Skin epidermis (tissue), 12 donors: ENCODE data around the gene MANEAL.

Source experiments
- H3K27ac ChIP-seq, 21 experiments: fragments of 200-600 bp; sonication (generic) in 11 of 21; one replicate each; pipeline ENCODE4 v1.5.0; 2020; ENCODE audit warnings: mild to moderate bottlenecking in 3 of 21, inconsistent platforms in 2 of 21, moderate library complexity in 2 of 21
- H3K4me3 ChIP-seq, 7 experiments: fragments of 200-600 bp; sonication (generic) in 2 of 7; one replicate each; pipeline ENCODE4 v1.5.0; 2020; ENCODE audit warnings: inconsistent platforms in 2 of 7, mild to moderate bottlenecking in 2 of 7, moderate library complexity in 1 of 7

Gene MANEAL

DNA sequence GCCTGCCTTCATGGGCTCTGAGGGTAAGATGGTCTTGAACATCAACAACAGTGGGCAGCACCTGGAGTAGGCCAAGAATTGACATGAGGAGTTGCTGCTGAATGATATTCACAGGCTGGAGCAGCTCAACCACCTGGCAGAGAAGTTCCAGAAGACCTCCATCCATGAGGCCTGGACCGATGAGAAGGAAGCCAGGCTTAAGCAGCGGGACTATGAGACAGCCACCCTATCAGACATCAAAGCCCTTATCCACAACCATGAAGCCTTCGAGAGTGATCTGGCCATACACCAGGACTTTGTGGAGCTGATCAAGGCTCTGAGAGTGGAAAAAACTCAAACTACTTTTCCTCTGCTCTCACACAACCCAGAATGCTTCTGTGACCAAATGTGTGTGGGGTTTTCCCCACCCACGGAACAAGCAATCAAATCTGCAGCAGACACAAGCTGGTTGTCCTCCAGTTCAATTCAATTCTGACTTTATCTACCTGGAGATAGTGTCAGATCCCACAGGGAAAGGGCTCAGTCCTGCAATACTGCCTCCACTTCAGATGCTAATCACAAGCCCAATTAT, 16.6 kb upstream of the MANEAL start:
- Histone ChIP-seq H3K27ac (no peak overlapping the region), H3K4me3 (no peak overlapping the region)

DNA sequence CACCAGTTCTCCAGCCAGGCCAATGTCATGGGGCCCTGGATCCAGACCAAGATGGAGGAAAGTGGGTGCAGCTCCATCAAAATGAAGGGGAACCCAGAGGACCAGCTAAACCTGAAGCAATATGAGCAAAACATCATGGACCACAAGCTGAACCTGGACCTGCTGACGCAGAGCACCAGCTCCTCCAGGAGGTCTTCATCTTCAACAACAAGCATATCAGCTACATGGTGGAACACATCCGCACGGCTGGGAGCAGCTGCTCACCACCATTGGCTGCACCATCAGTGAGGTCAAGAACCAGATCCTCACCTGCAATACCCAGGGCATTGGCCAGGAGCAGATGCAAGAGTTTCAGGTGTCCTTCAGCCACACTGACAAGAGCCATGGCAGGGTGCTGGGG, 15.0 kb upstream of the MANEAL start:
- Histone ChIP-seq H3K4me3 (no peak overlapping the region), H3K27ac (no peak overlapping the region)

DNA sequence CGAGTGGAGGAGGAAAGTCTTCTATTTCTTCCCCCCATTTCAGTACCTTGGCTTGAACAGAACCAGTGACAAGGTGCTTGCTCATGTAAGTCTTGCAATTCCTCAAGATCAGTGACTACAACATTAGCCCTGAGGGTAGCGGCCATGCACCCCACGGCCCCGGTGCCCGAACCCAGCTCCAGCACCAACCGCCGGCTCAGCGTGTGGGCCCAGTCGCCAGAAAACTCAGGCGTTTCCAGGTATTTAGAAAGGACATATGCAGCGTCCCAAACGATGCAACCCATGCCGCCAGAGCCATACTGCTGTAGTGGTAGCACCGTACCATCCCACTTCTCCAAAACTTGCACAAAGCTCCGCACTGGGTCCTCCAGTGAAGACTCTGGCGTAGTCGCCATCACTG, 11.2 kb upstream of the MANEAL start:
- Histone ChIP-seq H3K27ac (no peak overlapping the region), H3K4me3 (no peak overlapping the region)

DNA sequence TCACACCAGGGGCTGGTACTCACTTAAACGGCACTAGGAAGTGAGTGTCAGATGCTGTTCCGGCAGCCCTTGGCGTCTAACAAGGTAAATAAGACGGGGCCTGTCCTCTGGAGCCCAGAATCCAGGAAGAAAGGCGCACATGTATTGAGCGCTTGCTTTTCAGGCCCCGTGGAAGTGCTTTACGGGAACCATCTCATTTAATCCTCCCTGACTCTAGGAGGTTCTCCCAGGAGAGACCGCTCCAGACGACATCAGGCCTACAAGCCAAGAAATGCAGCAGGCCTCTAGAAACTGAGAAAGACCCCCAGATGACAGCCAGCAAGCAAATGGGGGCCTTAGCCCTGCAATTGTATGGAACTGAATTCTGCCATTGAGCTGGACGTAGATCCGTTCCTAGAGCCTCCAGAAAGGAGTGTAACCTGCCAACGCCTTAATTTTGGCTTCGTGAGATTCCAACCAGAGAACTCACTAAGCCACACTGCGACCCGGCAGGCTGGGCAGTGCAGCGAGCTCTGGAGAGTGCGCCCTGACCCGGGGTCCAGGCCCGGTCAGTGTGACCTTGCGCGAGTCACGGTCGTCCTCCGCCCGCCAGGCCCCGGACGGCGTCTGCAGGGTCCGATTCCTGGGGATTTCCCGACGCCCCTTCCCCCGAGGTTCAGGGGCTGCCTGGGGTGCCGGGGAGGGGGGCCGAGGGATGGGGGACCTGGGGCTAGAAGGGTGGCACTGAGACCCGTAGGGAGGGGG, 532 bp upstream of the MANEAL start:
- Histone ChIP-seq H3K4me3 (peak overlapping the region; percentile 37 to 59 (median 43)), H3K27ac (peak overlapping the region in 2 of 21 experiments; percentile 3 to 15)

DNA sequence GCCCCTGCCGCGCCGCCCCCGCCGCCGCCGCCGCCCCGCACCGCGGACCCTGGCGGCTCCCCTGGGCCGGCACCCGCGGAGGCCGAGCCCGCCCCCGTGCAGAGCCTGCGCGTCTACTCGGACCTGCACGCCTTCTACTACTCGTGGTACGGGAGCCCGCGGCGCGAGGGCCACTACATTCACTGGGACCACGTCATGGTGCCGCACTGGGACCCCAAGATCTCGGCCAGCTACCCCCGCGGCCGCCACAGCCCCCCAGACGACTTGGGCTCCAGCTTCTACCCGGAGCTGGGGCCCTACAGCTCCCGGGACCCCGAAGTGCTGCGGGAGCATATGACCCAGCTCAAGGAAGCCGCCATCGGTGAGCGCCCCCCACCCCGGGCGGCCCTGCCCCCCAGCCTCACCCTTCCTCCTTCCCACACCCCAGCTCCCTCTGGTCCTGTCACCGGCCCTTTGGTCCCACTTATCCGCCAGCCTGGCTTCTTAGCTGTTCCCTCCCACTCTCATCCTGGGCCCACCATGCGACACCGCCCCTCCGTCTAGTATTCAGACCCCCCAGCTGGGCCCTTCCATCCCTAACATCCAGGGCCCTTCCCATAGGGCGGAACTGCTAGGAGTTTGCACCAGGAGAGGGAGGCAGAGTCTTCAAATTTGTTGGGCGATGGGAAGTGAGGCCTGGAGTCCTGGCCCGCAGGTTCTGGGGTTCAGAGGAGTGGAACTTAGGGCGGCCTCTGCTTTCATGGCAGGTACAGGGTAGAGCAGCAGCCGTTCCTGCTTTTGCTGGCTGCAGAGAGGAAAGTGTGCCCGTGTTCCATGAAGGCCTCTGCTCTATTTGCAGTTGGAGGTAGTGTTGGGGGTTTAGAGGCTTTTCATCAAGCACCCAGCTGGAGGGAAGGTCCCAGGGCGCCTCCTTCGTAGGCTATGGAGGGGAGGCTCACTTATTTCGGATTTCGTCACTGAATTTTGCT, 1.0 kb downstream of the MANEAL start:
- no peak overlapping the region for H3K27ac ChIP-seq
- H3K4me3 ChIP-seq: peak overlapping the region; percentile 37 to 59 (median 43)

DNA sequence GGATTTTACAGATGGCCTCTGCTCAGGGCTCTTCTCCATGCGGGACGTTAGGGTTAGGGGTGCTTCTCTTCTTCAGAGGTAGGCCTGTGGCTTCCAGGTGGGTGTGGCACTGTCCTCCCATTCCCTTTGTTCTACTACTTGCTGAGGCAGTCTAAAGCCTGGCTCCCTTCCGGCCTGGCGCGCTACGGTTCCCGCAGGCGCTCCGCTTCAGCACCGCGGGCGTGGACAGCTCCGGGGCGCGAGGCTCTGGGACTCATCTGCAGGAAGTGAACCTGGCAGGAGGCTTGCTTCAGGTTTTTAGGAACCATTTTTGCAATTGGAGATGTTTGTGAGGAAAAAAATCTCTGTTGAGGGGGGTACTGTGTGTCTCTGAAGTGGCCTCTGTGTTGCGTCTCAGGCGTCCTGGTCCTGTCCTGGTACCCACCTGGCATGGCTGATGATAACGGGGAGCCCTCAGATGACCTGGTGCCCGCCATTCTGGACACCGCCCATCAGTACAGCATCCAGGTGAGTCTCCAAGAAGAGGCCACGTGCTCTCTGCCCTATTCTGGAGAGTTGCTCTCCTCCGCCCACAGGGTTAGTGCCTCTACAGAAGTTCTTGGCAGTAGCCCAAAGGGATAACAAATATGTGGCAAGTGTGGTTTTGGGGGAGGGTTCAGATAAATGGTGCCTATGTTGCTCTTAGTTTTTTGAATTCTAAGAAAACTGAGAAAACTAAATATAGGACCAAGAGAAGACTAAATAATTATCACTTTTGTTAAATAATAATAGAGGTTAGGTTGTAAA, 1.9 kb downstream of the MANEAL start:
- no peak overlapping the region for H3K27ac ChIP-seq
- no peak overlapping the region for H3K4me3 ChIP-seq

DNA sequence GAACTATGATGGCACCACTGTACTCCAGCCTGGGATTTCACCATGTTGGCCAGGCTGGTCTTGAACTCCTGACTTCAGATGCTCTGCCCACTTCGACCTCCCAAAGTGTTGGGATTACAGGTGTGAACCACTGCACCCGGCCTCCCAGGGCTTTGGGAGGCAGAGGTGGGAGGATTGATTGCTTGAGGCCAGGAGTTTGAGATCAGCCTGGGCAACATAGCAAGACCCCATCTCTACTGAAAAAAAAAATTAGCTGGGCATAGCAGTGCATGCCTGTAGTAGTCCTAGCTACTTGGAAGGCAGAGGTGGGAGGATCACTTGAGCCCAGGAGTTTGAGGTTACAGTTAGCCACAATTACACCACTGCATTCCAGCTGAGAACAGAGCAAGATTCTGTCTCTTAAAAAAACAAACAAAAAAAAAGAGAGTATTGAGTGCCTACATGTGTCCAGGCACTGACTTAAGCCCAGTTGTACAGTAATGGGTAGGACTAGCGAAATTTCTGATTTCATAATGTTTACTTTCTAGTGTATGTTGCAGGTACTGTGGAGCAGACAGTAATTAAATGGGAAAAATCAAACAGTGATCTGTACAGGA, 4.2 kb downstream of the MANEAL start:
- Histone ChIP-seq H3K27ac (no peak overlapping the region), H3K4me3 (no peak overlapping the region)

DNA sequence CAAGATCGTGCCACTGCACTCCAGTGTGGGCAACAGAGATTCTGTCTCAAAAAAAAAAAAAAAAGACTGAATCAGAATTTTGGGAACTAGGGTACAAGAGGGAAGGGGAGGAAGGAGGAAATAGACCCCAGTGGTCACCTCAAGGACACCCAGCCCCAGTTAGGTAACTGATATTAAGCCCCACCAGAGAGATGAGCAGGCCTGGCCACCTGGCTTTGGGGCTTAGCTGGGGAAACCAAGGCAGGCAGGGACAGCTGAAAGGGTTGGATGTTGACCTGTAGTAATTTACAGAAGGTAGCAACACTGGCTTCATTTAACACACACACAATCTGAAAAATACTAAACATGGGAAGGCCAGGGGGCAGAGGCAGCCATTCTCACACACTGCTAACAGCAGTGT, 8.8 kb downstream of the MANEAL start:
- no peak overlapping the region for H3K4me3 ChIP-seq
- H3K27ac ChIP-seq: no peak overlapping the region

DNA sequence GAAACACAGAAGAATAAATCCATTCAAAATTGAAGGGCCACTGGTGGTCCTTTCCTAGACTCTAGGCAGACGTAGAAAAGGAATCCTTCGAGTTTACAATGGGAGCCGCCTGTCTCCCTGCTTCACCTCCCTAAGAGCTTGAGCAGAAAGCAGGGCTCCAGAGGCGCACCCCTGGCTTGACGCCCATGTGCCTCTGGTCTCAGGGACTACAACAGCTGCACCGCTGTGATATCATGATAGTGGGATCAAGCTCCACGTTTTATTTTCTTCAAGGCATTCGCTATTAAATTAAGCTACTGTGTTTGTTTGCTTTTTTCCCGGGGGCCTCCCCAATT, 13.5 kb downstream of the MANEAL start:
- H3K4me3 ChIP-seq: peak overlapping the region; percentile 55 to 89 (median 70)
- H3K27ac ChIP-seq: peak overlapping the region; percentile 66 to 97 (median 95)

DNA sequence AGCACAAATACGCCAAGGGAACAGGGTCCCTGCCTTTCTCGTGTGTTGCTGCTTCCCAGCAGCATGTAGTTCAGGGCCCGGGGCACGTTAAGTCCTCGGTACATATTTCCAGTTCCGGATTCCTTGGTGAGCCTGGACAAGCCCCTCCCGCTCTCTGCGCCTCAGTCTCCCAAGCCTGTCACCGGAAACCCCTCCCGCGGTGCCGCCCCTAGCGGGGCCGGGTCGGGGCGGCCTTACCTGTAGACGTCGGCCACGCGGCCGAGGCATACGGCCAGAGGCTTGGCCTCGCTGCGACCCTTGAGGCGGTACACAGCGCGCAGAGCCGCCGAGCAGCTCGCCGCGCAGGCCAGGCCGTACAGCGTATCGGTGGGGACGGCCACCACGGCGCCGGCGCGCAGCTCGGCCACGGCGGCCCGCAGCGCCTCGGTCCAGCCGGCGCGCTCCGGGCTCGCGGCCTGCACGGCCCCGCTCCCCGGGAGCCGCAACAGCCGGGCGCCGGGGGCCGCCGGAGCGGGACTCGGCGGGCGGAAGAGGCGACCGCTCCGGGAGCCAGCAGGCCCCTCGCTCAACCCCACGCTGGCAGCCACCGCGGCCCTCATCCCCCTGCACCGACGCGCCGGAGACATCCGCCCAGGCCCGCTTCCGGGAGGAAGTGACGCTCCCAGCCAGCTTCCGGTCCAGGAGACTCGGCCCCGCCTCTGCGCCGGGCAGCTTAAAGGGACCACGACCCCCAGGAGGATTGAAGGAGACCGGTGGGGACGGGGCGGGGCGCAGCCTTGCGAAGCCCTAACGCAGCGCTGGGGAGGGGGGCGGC, 14.1 kb downstream of the MANEAL start, which contains the start of the genes C1orf122 and YRDC:
TSS of gene C1orf122 (plus strand) at position 236 of the 814 bp plus-strand sequence. CDS start 615 bp downstream, outside the sequence.
TSS of gene YRDC (minus strand) at position 654 of the 814 bp plus-strand sequence. CDS start at position 626, 28 bp downstream.
- peak within 1 kb of the TSS; percentile 55 to 89 (median 70) for H3K4me3 ChIP-seq
- H3K27ac ChIP-seq: peak within 1 kb of the TSS; percentile 66 to 97 (median 95)

DNA sequence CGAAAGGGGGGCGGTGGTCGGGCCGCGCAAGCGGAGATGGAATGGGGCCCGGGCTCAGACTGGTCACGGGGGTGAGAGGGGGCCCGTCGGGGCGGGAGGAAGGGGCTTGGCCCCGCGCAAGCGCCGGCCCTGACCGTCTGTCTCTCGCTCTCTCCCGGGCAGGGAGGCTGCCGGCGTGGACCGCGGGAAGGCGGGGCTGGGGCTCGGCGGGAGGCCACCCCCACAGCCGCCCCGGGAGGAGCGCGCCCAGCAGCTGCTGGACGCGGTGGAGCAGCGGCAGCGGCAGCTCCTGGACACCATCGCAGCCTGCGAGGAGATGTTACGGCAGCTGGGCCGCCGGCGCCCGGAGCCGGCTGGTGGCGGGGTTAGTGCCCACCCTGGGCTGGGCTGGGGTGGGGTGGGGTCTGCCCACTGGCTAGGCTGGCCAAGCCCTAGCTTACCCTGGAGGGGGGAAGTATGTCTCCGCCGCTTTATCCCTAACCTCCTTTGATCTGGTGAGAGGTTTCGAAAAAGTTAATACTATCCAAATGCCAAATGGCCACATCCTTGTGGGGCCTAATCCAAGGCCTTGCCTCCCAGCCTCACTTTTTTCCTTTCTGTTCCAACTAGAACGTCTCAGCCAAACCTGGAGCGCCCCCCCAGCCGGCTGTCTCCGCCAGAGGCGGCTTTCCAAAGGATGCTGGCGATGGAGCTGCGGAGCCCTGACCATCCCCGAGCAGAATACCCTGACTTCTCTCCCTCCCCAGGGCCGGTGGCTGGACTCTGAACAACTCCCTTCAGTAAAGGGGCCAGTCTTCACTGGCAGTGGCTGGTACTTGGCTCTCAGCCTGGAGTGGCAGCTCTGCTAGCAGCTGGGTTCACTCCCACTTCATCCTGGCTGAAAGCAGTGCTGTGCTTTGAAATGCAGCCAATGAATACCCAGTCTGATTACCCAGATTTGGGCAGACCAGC, 15.0 kb downstream of the MANEAL start:
- H3K4me3 ChIP-seq: peak overlapping the region; percentile 55 to 89 (median 70)
- peak overlapping the region; percentile 66 to 97 (median 95) for H3K27ac ChIP-seq

DNA sequence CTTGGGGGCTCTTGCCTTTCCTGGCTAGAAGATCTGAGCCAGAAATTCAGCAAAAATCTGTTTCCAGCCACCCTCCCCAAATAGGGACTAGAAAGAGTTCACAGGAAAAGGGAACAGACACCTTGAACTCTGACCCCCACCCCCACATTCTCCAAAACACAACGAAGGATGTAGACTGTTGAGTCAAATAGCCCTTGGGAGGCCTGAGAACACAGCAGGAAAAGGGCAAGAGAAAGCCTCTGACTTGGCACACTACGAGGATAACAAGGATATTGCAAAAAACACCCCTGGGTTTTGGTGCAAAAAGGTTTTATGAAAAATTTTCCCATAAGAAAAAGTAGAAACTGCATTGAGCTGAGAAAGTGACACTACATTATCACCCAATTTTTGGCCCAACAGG, 16.3 kb downstream of the MANEAL start:
- Histone ChIP-seq H3K4me3 (no peak overlapping the region), H3K27ac (peak overlapping the region in 2 of 21 experiments; percentile 7 to 97)

DNA sequence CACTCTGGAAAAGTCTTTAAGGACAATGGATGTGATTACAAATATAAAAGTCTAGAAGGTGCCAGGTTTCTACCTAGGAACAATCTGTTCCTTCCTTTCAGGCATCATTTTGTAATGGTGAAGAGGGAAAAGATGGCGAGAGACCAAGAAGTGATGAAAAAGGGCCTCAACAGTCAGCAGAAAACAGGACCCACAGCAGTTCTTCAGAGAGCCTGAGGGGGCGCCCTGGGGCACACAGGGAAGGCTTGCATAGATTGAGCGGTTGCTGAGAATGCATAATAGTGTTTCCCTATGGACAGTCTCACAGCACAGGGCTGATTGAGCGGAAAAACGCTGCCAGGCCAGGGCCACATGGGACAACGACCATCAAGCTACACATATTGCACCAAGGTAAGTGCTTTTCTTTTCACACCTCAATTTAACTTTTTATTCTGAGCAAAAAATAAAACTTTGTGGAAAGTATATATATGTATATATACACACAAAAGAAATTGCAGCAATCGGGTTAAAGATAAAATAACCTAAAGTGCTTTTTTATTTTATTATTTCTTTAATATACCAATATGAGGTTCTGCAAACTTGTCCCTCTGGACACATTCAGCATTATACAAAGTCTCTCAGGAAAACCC, 17.5 kb downstream of the MANEAL start:
- peak overlapping the region in 1 of 21 experiments; percentile 53 for H3K27ac ChIP-seq
- H3K4me3 ChIP-seq: no peak overlapping the region

DNA sequence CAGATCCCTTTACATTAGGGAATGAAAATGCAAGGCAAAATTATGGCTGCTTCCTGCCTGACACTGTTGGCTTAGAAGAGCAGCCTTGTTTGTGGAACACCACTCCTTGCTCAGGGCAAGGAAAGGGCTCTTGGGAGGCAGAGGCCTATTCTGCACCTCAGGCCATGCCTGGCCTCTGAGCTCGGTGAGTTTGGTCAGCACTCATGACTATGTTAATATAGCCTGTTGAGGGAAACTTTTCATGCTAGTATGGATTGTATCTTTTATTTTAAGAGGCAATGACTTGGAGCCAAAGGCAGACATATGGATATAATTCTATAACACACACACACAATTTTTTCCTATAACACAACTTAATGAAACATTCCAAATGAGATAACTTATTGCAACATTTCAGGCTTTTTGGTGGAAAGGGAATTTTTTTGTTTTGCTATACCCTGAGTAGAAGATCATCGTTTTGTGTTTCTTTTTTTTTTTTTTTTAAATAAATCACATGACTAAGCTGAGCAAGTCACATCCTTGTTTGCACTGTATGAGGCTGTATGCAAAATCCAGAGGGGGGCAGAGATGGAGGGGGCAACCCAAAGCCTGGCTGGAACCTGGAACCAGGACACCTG, 20.0 kb downstream of the MANEAL start:
- Histone ChIP-seq H3K27ac (no peak overlapping the region), H3K4me3 (no peak overlapping the region)

DNA sequence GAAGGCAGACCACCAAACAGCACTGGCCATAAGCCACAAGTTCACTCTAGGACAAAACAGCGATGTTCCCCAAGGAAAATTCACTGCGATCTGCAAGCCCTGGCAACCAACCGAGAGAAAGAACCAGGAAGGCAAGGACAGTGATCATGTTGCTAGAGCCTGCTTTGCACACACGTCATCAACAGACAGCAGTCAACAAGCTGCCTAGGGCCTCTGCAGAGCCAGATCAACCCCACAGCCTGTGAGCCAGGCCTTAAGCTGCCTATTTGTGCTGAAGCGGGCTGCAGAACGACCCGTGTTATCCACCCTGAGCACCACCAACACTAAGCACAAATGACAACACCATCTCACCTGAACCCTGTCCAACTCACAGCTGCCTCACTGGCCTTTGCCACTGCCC, 20.6 kb downstream of the MANEAL start:
- Histone ChIP-seq H3K4me3 (no peak overlapping the region), H3K27ac (no peak overlapping the region)

DNA sequence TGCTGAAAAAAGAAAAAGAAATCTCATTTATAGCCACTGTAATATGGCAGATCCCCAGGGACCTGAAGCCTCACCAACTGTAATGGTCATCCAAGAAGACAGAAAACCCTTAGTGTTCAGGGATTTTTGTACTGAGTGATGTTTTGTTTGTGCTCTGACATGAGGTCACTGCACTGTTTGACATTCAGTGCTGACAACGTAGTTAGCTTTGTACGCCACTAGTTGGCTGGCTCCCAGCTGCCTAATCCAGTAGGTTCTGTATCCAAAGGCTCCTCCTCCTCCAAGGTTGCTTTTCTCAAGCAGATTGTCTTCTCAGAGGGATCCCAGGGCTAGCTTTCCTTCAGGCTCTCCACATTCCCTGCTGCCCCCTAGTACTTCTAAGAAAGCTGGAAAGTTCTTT, 23.8 kb downstream of the MANEAL start:
- H3K27ac ChIP-seq: peak overlapping the region in 1 of 21 experiments; percentile 10
- H3K4me3 ChIP-seq: no peak overlapping the region
